ENCODE results near the gene CCR7.

The CCR7 gene

DNA sequence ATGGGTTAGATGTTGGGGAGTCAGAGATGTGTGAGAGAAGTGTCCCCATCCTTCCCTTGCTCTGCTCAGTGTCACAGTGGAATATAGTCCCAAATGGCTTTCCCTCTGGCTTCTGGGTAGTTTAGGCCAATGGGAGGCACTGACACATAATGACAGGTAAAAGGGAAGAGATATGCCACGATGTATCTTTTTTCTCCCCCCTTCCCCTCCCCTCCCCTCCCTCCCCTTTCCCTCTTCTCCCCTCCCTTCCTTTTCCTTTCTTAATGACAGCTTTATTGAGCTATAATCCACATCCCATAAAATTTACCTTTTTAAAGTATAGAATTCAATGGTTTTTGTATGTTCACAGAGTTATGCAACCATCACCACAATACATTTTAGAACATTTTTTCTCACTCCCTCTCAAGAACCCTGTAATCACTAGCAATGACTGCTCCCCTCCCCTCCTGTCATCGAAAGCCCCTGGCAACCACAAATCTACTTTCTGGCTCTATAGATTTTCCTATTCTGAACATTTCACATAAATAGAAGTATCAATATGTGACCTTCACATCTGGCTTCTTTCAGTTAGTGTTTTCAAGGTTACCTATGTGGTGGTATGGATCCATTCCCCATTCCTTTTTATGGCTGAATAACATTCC lies 617 bp upstream of the CCR7 start:
- no peak overlapping the region for H3K4me3 ChIP-seq (ENCODE audit: control insufficient read depth, low read depth, low read length)
- TF ChIP-seq, protein P1, sequence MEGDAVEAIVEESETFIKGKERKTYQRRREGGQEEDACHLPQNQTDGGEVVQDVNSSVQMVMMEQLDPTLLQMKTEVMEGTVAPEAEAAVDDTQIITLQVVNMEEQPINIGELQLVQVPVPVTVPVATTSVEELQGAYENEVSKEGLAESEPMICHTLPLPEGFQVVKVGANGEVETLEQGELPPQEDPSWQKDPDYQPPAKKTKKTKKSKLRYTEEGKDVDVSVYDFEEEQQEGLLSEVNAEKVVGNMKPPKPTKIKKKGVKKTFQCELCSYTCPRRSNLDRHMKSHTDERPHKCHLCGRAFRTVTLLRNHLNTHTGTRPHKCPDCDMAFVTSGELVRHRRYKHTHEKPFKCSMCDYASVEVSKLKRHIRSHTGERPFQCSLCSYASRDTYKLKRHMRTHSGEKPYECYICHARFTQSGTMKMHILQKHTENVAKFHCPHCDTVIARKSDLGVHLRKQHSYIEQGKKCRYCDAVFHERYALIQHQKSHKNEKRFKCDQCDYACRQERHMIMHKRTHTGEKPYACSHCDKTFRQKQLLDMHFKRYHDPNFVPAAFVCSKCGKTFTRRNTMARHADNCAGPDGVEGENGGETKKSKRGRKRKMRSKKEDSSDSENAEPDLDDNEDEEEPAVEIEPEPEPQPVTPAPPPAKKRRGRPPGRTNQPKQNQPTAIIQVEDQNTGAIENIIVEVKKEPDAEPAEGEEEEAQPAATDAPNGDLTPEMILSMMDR (IDR thresholded peaks at IDR 0.05; ENCODE audit: control insufficient read depth, insufficient read depth, low read depth, low read length, missing control alignments), result no peak
- DNase-seq (ENCODE audit: low read depth), result no peak

DNA sequence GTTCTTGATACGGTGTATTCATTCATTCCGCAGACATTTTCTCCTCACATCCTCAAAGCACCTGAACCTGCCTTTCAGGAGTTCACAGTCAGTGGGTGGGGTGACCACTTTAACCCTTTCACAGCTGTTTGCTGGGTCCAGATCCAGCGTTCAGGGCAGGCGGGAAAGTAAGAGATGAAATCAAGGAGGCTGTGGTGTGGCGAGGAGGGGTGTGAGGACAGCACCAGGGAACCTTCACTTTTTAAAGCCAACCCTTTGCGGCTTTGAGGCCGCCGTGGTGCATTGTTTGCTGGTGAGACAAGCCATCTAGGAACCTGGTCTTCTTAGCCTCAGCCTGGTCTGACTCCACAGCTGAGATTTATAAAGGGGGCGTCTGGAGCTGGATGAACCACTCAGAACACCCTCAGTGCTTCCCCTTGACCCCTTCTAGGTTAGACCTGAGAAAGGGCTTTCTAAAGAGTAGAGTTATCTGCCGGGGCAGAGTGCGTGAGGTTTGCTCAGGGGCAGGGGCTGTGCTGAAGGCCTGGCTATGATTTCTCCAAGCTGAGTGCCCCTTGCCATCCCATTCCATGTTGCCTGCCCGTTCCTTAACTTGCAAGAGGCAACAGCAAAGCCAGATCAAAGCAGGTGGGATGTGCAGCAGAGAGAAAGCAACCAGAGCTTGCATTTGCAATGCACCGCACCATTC lies 933 bp downstream of the CCR7 start:
- DNase-seq (ENCODE audit: low read depth), result no peak
- TF ChIP-seq, protein P1 (IDR thresholded peaks at IDR 0.05; ENCODE audit: control insufficient read depth, insufficient read depth, low read depth, low read length, missing control alignments), result no peak
- no peak overlapping the region for H3K4me3 ChIP-seq (ENCODE audit: control insufficient read depth, low read depth, low read length)

DNA sequence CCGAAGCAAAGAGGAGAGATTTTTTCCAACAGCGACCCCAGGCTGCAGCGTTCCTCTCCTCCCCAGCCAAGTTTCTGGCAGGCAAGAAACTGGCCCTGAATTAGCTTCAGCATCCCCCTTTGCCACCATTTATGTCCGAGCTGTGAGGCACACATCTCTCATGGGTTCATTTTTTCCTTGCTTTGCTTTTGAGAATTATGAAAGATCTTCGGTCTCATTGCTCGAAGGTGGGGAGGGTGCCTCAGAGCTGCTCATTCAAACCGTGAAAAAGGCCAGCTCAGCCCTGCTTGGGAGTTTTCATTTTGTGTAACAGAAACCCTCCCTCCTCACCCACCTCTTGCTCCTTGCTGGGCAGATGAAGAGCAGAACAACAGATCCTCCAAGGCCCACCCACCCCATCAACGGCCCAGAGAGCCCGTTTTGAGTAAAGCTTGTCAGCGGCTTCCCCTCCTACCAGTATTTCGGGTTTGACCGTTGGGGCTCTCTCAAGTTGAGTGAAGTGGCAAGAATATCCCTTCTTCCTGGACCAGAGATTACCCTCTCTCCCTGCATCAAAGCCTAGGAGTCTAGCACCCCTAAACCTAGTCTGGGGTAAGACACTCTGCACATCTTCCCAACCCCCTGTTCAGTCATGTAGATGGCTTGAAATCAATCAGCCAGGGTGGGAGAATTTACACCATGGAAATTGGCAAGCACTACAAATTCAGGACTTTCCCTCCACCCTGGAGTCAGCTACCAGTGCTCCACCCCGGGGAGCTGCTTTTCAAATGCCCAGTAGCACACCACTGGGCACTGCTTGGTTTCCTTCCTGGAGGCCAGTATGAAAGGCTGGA lies 1.8 kb downstream of the CCR7 start:
- no peak overlapping the region for H3K4me3 ChIP-seq (ENCODE audit: control insufficient read depth, low read depth, low read length)
- TF ChIP-seq, protein P1 (IDR thresholded peaks at IDR 0.05; ENCODE audit: control insufficient read depth, insufficient read depth, low read depth, low read length, missing control alignments), result no peak
- no peak for DNase-seq (ENCODE audit: low read depth)

DNA sequence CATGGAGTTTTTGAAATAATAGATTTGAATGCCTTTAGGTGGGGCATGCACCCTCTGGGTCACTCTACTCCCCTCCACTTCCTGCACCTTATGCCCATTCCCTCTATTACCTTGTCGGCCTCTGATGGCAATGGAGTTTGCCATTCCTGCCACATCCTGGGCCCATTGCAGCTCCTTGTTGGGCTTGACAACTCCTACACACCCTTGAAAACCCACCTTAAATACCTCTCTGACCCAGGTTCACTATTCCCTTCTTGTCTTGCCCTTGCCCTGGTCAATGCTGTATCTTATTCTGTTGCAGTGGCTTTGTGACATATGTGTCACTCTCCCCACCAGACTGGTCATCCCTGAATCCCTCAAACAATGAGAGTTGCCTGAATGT lies 2.4 kb downstream of the CCR7 start:
- TF ChIP-seq, protein P1 (IDR thresholded peaks at IDR 0.05; ENCODE audit: control insufficient read depth, insufficient read depth, low read depth, low read length, missing control alignments), result no peak
- H3K4me3 ChIP-seq (ENCODE audit: control insufficient read depth, low read depth, low read length), result no peak overlapping the region
- DNase-seq (ENCODE audit: low read depth), result no peak

DNA sequence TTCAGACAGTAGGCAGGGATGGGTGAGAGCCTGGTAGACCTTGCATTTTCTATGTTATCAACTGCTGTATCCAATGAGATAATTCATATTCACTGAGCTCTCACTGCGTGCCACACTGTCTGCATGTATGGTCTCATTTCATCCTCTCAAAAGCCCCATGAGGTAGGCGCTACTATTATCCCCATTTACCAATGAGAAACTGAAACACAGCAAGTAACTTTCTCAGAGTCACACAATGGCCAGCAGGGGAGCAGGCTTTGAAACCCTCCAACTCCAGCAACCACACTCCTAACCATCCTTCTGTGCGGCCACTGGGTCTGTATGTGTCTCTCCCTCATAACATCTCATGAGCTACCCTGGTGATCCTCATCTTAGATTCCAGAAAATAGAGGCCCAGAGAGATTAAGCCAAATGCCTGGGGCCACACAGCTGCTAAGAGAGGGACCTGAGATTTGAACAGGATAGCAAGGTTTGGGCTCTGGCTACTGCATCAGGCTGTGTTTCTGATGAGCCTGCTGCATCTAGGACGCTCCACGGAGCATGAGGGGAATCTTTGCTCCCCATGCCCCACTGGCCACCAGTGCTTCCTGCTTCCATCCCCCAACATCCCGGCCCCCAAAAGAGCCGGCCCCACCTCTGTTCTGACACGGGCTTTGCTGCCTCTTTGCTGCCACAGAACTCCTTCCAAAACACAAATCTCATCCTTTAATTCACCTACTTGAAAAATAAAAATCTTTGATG lies 3.2 kb downstream of the CCR7 start:
- DNase-seq (ENCODE audit: low read depth), result no peak
- TF ChIP-seq, protein P1 (IDR thresholded peaks at IDR 0.05; ENCODE audit: control insufficient read depth, insufficient read depth, low read depth, low read length, missing control alignments), result no peak
- H3K4me3 ChIP-seq (ENCODE audit: control insufficient read depth, low read depth, low read length), result no peak overlapping the region

DNA sequence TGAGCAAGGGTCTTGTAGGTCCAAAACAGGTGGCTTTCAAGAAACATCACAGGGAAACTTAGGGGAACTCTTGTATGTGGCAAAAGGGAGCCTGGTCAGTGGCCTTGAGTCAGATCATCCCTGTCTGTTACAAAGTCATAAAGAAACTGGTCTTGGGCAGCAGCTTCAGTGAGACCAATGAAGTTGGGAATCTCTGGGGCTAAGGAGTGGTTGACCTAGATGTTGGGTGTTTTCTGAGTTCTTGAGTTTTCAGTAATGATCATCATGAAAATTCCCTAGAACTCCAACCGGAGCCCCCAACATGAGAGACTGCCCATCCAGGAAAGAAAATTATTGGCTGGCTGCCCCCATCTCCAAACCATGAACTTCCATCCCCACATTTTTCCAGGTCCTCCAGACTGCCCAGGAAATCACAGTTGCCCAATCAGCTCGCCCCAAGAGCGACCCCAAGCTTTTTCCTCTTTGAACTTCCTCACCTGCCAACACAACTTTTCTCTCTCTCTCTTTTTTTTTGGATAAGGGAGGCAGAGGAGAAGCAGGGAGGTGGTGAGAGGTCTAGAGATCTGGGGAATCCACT lies 3.9 kb downstream of the CCR7 start:
- no peak overlapping the region for H3K4me3 ChIP-seq (ENCODE audit: control insufficient read depth, low read depth, low read length)
- TF ChIP-seq, protein P1 (IDR thresholded peaks at IDR 0.05; ENCODE audit: control insufficient read depth, insufficient read depth, low read depth, low read length, missing control alignments), result no peak
- no peak for DNase-seq (ENCODE audit: low read depth)

All from AG09309 (cell line).